ENCODE results near the gene MARVELD2.
A peak's percentile ranks its signal among the peaks of the same experiment; 100 is the strongest.

The MARVELD2 gene

DNA sequence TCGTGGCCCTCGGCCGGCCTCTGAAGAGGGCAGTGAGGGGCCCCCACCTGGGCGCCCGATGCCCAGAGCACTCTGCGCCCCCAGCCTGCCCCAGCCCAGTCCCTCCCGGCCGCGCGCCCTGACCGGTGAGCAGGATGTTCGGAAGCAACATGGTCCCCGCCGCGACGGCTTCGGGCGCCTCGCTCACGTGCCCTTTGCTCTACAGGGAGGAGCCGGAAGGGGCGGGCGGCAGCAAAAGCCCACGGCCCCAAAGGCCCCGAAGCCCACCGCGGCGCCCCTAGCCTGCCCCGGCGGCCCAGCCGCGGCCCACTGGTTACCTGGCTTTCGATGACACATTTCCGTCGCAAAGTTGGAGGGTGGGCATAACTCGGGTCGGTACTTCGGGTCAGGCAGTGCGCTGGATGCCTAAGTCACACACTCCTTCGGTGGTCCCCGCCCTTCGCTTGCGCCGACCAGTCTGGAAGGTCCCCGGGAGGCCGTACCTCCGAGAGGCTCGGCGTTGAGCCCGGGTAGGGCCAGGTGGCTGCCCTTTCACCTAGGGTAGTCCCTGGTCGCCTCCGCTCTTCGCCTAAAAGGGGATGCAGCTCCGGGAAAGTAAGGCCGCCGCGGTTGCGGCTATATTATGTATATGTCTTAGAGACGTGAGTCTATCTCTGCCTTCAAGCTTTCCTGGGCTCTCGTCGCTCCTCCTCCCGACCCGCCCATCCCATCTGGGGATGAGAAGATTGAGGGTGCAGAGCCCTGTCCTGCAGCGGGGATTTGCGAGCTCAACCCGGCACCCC lies 45.4 kb upstream of the MARVELD2 start, which contains the start of the genes AK6, RAD17 and TAF9 (continued):
- TF ChIP-seq, protein P1, sequence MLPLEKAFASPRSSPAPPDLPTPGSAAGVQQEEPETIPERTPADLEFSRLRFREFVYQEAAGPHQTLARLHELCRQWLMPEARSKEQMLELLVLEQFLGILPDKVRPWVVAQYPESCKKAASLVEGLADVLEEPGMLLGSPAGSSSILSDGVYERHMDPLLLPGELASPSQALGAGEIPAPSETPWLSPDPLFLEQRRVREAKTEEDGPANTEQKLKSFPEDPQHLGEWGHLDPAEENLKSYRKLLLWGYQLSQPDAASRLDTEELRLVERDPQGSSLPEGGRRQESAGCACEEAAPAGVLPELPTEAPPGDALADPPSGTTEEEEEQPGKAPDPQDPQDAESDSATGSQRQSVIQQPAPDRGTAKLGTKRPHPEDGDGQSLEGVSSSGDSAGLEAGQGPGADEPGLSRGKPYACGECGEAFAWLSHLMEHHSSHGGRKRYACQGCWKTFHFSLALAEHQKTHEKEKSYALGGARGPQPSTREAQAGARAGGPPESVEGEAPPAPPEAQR (tag by site-specific recombination; IDR thresholded peaks at IDR 0.05): peak; percentile 65; the same call in 1 of the 2 replicates
- TF ChIP-seq, protein P2, sequence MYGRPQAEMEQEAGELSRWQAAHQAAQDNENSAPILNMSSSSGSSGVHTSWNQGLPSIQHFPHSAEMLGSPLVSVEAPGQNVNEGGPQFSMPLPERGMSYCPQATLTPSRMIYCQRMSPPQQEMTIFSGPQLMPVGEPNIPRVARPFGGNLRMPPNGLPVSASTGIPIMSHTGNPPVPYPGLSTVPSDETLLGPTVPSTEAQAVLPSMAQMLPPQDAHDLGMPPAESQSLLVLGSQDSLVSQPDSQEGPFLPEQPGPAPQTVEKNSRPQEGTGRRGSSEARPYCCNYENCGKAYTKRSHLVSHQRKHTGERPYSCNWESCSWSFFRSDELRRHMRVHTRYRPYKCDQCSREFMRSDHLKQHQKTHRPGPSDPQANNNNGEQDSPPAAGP (tag by site-specific recombination; IDR thresholded peaks at IDR 0.05): peak; percentile 97
- TF ChIP-seq WT1 (tag by site-specific recombination; IDR thresholded peaks at IDR 0.05) (peak; percentile 85), ZNF610 (tag by site-specific recombination; IDR thresholded peaks at IDR 0.05; ENCODE audit: borderline replicate concordance) (peak; percentile 68; the same call in 1 of the 2 replicates), ZNF785 (tag by site-specific recombination; IDR thresholded peaks at IDR 0.05) (no peak; the same call in 1 of the 2 replicates), FEZF1 (tag by site-specific recombination; IDR thresholded peaks at IDR 0.05) (peak; percentile 36), ZNF792 (tag by site-specific recombination; IDR thresholded peaks at IDR 0.05) (no peak), ZNF561 (tag by site-specific recombination; IDR thresholded peaks at IDR 0.05; ENCODE audit: borderline replicate concordance) (peak; percentile 83; the same call in 1 of the 2 replicates), ZBTB1 (tag by site-specific recombination; IDR thresholded peaks at IDR 0.05) (no peak), TRIM28 (IDR thresholded peaks at IDR 0.05; ENCODE audit: borderline replicate concordance, low read length) (no peak), ZNF510 (tag by site-specific recombination; IDR thresholded peaks at IDR 0.05; ENCODE audit: insufficient replicate concordance) (no peak), ZNF132 (tag by site-specific recombination; IDR thresholded peaks at IDR 0.05; ENCODE audit: borderline replicate concordance) (no peak), ZNF133 (tag by site-specific recombination; IDR thresholded peaks at IDR 0.05) (no peak)
- TF ChIP-seq, protein P3, sequence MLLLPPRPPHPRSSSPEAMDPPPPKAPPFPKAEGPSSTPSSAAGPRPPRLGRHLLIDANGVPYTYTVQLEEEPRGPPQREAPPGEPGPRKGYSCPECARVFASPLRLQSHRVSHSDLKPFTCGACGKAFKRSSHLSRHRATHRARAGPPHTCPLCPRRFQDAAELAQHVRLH (tag by site-specific recombination; IDR thresholded peaks at IDR 0.05): peak; percentile 80; the same call in 1 of the 2 replicates
- TF ChIP-seq, protein P4, sequence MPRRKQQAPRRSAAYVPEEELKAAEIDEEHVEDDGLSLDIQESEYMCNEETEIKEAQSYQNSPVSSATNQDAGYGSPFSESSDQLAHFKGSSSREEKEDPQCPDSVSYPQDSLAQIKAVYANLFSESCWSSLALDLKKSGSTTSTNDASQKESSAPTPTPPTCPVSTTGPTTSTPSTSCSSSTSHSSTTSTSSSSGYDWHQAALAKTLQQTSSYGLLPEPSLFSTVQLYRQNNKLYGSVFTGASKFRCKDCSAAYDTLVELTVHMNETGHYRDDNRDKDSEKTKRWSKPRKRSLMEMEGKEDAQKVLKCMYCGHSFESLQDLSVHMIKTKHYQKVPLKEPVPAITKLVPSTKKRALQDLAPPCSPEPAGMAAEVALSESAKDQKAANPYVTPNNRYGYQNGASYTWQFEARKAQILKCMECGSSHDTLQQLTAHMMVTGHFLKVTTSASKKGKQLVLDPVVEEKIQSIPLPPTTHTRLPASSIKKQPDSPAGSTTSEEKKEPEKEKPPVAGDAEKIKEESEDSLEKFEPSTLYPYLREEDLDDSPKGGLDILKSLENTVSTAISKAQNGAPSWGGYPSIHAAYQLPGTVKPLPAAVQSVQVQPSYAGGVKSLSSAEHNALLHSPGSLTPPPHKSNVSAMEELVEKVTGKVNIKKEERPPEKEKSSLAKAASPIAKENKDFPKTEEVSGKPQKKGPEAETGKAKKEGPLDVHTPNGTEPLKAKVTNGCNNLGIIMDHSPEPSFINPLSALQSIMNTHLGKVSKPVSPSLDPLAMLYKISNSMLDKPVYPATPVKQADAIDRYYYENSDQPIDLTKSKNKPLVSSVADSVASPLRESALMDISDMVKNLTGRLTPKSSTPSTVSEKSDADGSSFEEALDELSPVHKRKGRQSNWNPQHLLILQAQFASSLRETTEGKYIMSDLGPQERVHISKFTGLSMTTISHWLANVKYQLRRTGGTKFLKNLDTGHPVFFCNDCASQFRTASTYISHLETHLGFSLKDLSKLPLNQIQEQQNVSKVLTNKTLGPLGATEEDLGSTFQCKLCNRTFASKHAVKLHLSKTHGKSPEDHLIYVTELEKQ (tag by site-specific recombination; IDR thresholded peaks at IDR 0.05; ENCODE audit: borderline replicate concordance): peak; percentile 18; the same call in 1 of the 2 replicates
- TF ChIP-seq, protein P5, sequence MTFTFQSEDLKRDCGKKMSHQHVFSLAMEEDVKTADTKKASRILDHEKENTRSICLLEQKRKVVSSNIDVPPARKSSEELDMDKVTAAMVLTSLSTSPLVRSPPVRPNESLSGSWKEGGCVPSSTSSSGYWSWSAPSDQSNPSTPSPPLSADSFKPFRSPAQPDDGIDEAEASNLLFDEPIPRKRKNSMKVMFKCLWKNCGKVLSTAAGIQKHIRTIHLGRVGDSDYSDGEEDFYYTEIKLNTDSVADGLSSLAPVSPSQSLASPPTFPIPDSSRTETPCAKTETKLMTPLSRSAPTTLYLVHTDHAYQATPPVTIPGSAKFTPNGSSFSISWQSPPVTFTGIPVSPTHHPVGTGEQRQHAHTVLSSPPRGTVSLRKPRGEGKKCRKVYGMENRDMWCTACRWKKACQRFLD (tag by site-specific recombination; IDR thresholded peaks at IDR 0.05): no peak
- TF ChIP-seq, protein P6, sequence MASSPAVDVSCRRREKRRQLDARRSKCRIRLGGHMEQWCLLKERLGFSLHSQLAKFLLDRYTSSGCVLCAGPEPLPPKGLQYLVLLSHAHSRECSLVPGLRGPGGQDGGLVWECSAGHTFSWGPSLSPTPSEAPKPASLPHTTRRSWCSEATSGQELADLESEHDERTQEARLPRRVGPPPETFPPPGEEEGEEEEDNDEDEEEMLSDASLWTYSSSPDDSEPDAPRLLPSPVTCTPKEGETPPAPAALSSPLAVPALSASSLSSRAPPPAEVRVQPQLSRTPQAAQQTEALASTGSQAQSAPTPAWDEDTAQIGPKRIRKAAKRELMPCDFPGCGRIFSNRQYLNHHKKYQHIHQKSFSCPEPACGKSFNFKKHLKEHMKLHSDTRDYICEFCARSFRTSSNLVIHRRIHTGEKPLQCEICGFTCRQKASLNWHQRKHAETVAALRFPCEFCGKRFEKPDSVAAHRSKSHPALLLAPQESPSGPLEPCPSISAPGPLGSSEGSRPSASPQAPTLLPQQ (tag by site-specific recombination; IDR thresholded peaks at IDR 0.05): peak; percentile 88

Data from HEK293 (cell line).